NCI-H2029 treated with DMSO at 0.1 percent for 48 hours (cell line): ENCODE results near the gene MYOCD.
"Not testable (repeated sequence)": the region's sequence is repeated elsewhere in the genome, so short reads cannot be mapped to it uniquely, and the experiment has no call there.

Experiments used
- DNase-seq: peaks from one replicate; lab custom pipeline; 2025; lab: John Stamatoyannopoulos, UW

The MYOCD gene, protein sequence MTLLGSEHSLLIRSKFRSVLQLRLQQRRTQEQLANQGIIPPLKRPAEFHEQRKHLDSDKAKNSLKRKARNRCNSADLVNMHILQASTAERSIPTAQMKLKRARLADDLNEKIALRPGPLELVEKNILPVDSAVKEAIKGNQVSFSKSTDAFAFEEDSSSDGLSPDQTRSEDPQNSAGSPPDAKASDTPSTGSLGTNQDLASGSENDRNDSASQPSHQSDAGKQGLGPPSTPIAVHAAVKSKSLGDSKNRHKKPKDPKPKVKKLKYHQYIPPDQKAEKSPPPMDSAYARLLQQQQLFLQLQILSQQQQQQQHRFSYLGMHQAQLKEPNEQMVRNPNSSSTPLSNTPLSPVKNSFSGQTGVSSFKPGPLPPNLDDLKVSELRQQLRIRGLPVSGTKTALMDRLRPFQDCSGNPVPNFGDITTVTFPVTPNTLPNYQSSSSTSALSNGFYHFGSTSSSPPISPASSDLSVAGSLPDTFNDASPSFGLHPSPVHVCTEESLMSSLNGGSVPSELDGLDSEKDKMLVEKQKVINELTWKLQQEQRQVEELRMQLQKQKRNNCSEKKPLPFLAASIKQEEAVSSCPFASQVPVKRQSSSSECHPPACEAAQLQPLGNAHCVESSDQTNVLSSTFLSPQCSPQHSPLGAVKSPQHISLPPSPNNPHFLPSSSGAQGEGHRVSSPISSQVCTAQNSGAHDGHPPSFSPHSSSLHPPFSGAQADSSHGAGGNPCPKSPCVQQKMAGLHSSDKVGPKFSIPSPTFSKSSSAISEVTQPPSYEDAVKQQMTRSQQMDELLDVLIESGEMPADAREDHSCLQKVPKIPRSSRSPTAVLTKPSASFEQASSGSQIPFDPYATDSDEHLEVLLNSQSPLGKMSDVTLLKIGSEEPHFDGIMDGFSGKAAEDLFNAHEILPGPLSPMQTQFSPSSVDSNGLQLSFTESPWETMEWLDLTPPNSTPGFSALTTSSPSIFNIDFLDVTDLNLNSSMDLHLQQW

DNA sequence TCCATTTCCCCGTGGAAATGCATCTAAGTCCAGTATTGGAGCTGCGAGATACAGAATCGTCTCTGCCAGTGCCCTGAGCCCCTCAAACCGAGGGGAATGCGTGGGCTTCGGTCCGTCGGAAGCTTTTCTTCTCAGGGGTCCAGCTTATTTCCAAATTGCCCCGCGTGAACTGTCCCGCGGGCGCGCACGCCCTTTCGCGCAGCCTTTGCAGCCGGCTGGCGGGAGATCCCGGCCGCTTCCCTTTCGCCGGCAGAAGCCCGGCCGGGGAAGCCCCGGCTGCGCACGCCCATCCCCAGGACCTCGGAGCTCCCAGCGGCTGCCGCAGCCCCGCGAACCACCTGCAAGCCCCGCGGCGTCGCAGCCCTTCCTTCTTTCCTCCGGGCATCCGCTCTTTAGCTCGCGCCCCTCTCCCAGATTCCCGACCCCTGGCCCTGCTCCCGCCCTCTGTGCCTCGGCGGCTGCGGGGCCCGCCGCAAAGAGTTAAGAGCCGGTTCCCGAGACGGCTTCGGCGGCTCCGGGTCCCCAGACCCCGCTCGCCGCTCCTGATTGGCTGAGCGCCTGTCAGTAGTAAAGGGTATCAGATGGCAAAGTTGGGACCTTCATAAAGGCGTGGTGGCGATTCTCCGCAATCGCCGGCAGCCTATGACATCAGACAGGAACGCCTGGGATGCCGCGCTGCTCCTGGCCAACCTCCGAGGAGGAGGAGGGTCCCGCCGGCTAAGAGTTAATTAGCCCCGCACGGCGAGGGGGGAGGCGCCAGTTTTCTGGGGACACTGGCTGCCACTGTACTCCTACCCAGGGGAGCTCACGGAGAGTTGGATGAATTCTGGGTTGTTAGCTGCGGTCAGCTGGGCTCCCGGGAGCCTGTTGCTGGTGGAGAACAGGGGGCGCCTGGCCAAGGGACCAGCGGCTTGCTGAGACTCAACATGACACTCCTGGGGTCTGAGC lies at the start of gene MYOCD:
Gene MYOCD (plus strand): TSS at position 628 of the 948 bp plus-strand sequence. CDS start 299 bp downstream, at position 927.
- DNase-seq = no peak

DNA sequence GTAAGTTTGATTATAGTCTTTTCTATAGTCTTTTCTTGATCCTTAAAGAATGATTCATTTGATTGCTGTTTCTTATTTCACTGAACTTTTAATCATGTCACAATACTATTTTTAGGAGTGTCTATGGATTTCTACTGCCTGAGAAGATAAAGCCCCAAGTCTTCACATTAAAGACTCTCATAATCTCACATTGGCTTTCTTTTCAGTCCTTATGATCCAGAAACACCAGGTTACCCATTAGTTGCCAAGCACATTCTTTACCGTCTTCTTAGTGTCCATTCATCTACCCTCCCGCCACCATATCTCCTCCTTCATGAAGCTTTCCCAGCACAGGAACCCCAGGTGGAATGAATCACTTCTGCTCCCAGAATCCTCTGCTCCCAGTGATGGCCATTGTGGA lies 49.5 kb upstream of the MYOCD start:
- no peak for DNase-seq

DNA sequence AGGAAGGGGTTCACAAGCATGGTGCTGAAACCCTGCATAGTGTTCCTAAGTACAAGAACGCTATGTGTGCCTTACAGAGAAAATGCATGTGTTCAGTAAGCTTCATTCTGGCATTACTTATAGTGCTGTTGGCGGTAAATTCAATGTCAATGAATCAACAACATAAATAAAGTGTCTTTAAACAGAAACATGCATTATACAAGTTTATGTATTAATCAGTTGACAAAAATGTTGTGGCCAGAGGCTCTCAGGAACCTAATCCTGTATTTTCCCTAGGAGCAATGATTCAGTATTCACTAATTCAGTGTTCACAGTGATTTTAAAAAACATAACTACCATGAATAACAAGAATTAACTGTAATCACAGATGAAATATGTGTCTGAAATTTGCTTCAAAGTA lies 47.1 kb upstream of the MYOCD start:
- DNase-seq = no peak

DNA sequence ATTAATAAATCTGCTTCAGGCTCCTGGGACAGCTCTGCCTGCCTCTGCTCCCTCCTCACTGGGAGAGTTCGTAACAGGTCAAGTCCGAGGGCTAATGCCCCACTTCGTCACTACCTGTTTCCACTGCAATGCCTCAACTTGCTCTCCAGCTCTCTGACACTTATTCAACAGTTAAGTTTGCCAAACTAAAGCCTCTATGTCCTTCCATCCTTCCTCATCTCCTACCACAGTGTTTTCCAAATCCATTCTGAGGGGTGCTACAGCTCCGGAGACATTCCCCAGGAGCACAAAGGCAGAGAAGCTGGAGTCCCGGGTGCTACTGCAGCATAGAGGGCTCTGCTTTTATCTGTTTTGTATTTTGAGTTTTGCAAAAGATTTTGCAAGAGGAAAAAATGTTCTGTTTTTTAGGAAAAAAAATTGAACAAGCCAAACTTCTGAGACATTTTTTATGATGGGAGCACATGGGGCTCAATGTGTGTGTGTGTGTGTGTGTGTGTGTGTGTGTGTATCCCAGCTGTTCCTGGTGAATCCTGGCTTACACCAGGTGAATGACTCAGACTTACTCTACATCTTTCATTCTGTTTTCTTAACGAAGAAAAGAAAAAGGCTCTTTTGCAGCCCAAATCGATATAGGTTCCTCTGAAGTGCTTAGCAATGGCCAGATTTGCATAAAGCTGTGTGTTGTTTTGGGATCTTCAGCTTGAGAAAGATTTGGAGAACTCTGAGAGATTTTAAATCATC lies 46.1 kb upstream of the MYOCD start:
- no peak for DNase-seq

DNA sequence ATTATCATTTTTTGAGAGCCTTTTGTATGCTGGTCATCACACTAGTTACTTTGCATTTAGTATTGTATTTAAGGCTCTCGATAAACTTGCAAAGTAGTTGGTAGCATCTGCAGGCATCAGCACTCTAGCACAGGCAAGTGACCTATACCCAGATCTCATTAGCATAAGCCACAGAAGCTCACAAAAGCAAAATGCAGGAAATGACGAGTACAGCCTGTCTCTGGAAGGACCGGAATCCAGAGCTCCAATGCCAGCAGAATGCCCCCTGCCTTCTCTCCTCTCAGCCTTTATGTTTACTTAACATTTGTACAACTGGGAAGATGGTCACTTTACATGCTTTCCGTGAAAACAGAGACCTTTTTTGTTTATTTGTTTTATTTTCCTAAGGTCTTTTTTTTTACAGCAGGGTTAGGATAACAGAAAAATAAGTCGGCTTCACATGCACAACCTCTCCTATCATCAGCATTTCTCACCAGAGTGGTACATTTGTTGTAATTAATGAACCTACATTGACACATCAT lies 45.4 kb upstream of the MYOCD start:
- no peak for DNase-seq

DNA sequence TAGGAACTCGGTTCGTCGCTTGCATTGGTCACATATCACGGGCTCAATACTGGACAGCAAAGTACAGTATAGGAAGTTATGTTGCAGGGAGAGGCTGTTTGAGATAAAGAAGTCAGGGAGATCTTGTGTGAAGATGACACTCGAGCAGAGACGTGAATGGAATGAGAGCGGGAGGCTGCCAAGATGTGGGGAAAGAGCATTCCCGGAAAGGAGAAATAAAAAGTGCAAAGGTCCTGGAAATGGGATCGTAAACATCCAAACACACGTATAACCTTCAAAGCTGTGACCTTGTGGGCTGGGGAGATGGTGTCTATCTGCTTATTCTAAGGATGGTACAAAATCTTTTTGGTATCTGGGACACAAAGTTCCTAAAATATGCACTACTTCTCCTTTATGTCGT lies 43.0 kb upstream of the MYOCD start:
- DNase-seq = no peak

DNA sequence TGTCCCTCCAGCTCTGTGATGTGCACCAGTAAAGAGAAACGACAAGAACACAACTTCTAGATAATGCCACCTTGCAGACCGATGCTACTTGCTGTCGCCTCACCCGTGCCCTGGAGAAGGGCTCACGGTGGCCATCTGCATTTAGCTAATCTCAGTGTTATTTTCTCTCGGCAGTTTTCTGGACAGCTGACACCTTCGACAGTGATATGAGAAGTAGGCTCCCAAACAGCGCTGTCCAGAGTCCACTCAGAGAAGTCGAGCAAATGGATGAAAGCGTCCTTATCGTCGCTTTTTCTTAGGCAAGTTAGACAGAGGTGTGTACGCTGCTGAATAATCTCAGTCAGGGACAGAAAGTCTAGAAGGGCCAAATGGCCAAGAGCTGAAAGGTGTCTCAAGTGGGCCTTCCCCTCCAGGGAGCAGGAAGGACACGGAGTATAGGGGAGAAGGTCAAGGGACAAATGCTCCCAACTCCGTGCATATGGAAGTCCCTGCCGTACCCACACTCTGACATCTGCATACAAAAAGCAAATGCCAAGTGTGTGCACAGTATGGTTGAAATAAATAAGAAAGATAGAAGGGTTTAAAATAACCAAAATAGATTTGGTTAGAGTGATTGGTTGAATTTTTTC lies 42.4 kb upstream of the MYOCD start:
- no peak for DNase-seq

DNA sequence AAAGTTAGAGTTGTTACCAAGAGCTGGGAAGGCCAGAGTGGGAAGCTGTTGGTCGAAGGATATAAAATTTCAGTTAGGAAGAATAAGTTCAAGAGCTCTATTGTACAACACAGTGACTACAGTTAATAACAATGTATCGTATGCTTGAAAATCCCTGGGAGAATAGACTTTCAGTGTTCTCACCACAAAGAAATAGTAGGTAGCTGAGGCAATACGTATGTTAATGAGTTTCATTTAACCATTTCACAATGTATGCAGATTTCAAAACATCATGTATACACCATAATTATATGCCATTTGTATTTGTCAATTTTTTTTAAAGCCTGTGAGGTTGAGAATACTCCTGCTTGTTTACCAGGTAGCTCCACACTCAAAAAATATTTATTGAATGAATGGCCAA lies 41.5 kb upstream of the MYOCD start:
- no peak for DNase-seq

DNA sequence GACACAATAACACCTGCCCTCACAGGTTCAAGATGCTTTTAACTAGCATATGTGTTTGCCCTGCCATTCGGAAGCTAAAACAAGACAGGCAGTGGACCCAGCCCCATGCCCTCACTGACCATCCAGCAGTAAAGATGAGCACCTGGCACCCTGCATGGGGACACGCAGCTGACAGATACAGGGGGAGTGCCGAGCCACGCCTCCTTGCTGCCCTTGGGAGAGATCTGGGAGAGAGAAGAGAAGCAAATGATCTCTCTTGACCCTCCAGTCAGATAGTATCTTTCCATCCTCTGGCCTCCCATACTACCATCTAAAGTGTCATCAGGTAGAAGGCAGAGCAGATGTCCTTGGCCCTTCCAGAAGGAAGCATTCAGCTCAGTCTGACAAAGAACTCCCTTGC lies 40.6 kb upstream of the MYOCD start:
- DNase-seq = no peak

DNA sequence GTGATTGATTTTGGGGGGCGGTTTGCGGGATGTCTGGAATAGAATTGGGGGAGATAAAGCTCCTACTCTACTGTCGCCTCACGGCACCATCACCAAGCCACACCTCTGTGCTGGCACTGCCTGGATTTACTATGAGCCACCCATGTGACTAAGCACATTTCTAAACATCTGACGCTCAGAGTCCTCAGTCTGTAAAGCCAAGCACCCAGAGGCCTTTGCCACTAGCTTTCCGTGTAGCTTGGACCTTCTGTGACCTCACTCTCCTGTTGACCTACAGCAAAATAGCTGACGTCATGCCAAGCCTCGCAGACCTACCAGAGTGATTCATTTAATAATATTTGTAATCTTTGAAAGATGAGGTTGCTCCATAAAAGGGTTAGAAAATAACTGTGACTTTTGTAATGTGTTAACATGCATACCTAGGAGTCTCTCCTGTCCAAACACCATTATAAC lies 38.5 kb upstream of the MYOCD start:
- no peak for DNase-seq

DNA sequence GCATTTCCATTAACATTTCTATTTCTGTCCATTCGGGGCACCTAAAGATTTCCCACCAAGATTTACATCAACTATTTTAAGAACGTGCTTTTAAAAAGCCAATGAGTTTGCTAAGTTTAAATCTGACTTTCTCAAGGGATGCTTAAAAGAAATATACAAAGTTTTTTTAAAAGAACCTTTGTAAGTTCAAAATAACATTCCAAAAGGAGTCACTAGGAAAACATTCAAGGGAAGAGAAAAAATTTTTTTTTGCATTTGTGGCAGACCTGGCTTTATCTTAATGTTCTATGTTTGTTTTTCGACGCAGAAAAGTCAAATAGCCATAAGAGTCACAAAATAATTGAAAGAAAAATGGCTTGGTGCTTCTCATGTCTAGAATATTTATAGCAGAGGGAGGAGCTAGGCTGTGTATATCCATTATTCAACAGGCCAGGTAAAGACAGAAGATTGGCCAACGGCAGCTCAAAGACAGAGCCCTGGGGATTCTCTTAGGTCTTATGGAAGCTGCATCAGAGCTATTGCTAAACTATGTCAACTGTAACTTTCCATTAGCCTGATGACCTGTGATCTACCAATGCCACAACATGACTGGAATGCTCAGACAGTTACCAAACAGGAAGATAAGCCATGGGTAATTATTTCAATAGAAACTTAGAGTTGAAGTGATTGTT lies 37.8 kb upstream of the MYOCD start:
- no peak for DNase-seq

DNA sequence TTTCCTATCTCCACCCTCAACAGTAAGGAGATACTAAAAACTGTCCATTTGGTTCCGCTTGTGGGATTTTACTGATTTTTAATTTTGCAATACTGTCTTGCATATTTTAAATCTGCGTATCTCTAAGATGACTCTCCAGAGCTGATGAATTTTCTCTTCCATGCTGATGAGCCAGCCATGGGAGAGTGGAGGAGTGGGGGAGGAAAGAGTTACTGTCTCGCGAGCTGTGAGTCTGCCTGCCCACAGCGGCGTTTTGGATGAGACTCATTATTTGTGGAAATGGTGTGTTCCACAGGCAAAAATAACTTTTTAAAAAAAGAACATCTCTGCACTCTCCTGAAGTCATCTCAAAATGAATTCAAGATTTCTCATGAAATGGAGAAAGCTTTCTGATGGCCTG lies 34.6 kb upstream of the MYOCD start:
- no peak for DNase-seq

DNA sequence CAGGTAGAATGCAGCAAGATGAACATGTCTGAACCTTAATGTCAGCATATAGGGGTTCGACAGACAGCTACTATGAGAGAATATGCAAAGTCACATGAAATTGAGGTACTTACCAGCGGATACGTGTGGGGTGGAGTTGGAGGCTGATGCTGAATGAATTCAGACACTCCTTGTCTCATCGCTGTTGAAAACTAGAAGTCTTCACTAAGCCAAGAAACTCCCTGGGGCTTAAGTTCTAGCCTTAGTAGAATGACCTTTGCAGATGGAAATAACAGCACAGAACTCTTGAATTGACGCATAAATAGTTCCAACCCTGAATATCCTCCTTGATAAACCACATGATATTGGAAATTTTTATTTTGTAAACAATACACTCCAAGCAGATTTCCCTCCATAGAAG lies 32.9 kb upstream of the MYOCD start:
- no peak for DNase-seq

DNA sequence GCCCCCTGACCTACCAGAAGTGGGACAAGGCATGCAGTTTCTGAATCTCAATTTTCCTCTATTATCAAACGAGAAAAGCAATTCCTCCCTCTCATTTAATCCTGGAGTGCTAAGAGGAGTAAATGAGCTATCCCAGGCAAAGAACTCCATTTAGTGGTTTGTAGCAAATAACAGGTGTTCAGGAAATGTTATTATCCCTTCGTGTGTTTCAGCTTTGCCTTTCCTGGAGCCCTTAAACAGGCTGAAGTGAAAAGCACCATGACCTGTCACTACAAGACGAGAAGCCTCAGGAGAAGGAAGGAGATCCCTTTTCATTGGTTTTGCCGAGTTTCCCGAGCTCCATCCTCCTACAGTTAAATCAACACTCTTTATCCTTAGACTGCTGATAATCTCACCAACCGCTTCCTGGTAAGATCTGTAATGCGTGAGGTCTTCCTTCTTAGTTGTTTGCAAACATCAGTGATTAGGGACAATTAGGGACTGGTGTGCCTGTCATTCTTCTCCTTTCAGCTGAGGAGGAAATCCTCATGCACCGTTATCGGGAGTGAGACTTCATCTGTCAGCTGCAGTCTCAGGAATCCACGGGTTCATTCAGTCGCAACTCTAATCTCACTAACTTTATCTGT lies 30.8 kb upstream of the MYOCD start:
- no peak for DNase-seq

DNA sequence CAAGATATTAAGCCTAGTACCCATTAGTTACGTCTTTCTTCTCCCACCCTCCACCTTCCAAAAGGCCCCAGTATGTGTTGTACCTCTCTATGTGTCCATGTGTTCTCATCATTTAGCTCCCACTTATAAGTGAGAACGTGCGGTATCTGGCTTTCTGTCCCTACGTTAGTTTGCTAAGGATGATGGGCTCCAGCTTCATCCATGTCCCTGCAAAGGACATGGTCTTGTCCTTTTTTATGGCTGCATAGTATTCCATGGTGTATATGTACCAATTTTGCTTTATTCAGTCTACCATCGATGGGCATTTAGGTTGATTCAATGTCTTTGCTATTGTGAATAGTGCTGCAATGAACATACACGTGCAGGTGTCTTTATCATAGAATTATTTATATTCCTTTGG lies 29.7 kb upstream of the MYOCD start:
- not testable (repeated sequence) for DNase-seq

DNA sequence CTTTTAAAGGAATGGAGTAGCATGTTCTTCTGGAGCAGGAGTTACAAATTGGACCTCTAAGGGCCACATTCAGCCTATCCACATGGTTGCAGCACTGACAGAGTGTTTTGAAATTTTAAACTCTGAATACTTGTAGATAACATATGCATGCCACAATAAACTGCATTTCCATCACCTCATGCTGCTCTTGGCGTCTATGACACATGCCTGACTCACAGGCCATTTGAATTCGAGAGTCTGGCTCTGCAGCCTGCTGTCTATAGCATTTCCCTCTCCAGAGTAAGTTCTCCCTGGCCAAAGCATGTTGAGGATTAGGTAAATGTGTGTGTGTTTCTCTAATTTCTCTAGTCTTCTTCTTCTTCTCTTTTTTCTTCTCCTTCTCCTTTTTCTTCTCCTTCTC lies 28.7 kb upstream of the MYOCD start:
- DNase-seq = no peak

DNA sequence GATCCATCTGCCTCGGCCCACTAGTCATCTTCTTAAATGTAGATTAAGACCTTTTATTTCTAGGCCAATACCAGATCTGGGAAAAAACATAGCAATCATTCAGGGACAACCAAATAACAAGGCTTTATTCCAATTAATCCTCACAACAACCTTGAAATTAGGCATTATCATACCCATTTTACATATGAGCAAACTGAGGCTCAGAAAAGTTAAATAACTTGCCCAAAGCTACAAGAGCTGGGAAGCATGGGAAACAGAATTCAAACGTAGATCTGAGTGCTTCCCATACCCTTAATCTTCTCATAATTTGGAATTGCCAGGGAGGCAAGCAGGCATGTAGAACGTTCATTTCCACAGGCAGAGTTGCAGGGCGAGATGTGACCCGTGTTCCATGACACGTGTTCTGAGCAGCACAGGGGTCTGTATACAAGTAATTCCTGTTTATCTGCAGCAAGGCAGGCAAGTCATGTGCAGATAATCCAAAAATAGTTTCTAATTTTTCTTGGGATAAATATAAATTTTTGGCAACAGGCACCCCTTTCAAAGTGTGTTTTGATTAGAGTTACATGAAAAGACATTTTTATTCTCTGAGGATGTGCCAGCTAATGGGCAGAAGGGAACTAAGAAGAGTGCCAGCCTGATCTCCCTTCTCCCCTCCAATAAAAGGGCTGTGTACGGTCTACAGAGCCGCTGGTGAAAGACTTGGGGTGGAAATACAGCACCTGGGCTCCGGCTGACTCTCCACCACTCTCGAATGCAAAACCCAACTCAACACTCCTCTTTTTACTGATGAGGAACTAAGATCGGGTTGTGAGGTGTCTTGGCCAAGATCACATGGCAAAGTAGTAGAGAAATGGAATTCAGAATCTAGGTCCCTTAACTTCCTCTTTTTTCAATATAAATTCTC lies 27.7 kb upstream of the MYOCD start:
- DNase-seq = no peak

DNA sequence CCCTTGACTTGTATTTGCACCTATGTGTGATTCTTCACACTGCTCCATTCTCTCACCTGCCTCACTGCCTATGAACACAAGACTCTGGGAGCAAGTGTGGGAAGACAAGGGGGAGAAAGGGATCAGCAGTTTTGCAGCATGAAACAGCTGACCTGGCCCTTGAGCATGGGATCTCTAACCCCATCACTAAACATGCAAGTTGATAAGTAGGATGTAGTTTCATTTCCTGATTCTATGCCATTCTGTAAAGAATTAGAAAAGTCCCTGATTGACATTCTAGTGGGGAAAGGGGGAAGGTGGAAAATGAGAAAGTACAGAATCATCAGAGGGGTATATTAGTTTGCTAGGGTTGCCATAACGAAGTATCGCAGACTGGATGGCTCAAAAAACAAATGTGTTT lies 25.3 kb upstream of the MYOCD start:
- no peak for DNase-seq
